ENCODE measurements around the gene CEP120. TPM values are rescaled to one million over a fixed set of nuclear protein-coding genes. Genes with fewer than 3 reads are reported as not detected.
"Not testable (repeated sequence)": the region's sequence is repeated elsewhere in the genome, so short reads cannot be mapped to it uniquely, and the experiment has no call there.

The CEP120 gene
- total RNA-seq, 1 experiment from 2014 or later, result 27.1 TPM

DNA sequence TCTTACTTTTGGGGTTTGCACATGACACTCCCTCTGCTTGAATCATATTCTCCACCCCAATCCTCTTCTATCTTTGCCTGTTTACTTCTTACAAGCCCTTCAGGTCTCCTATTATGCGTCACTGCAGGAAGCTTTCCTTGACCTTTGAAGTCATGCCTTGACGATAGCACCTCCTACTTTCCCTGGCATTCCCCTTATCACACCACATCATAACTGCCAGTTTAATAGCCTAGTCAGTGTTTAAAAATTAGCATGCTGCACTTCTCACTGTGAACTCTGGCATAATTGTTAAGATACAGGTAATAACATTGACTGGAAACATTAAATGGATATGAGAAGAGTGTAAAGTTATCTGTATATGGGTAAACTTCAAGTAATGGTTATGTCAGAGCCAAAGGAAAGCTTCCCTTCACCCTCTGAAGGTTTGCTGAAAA lies 37.1 kb upstream of the CEP120 start:
- CTCF ChIA-PET, result interaction anchor here (1.6 kb wide), 1 partner anchor 37 kb away, joined by 5 read pairs; the partner anchor contains the start of gene CEP120
- Mint-ChIP-seq H3K36me3 (ENCODE audit: insufficient read depth, unreplicated experiment) (peaks cover 5% of the 10 kb centered on the region), H3K27ac (ENCODE audit: unreplicated experiment) (peak overlapping the region; percentile 57), H3K4me3 (ENCODE audit: low read depth, unreplicated experiment) (no peak overlapping the region), H3K27me3 (ENCODE audit: unreplicated experiment) (no peaks in the 10 kb centered on the region), H3K9me3 (ENCODE audit: low read depth, unreplicated experiment) (no peaks in the 10 kb centered on the region), H3K4me1 (ENCODE audit: low read depth, unreplicated experiment) (peaks cover 22% of the 10 kb centered on the region)
- DNase-seq, result peak; percentile 64
- TF ChIP-seq, protein P1, sequence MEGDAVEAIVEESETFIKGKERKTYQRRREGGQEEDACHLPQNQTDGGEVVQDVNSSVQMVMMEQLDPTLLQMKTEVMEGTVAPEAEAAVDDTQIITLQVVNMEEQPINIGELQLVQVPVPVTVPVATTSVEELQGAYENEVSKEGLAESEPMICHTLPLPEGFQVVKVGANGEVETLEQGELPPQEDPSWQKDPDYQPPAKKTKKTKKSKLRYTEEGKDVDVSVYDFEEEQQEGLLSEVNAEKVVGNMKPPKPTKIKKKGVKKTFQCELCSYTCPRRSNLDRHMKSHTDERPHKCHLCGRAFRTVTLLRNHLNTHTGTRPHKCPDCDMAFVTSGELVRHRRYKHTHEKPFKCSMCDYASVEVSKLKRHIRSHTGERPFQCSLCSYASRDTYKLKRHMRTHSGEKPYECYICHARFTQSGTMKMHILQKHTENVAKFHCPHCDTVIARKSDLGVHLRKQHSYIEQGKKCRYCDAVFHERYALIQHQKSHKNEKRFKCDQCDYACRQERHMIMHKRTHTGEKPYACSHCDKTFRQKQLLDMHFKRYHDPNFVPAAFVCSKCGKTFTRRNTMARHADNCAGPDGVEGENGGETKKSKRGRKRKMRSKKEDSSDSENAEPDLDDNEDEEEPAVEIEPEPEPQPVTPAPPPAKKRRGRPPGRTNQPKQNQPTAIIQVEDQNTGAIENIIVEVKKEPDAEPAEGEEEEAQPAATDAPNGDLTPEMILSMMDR (IDR thresholded peaks at IDR 0.05; ENCODE audit: unreplicated experiment), result no peak
- no TSS peak for BruUV-seq (replicated peaks)
- intact Hi-C loops (cut with micrococcal nuclease; ENCODE audit: unreplicated experiment), result no loop called here

DNA sequence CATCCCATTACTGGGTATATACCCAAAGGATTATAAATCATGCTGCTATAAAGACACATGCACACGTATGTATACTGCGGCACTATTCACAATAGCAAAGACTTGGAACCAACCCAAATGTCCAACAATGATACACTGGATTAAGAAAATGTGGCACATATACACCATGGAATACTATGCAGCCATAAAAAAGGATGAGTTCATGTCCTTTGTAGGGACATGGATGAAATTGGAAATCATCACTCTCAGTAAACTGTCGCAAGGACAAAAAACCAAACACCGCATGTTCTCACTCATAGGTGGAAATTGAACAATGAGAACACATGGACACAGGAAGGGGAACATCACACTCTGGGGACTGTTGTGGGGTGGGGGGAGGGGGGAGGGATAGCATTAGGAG lies 35.8 kb upstream of the CEP120 start:
- CTCF ChIA-PET; intact Hi-C loops (cut with micrococcal nuclease; ENCODE audit: unreplicated experiment); H3K4me3 Mint-ChIP-seq (ENCODE audit: low read depth, unreplicated experiment); BruUV-seq (replicated peaks); H3K36me3 Mint-ChIP-seq (ENCODE audit: insufficient read depth, unreplicated experiment); H3K9me3 Mint-ChIP-seq (ENCODE audit: low read depth, unreplicated experiment); H3K27me3 Mint-ChIP-seq (ENCODE audit: unreplicated experiment); DNase-seq; H3K27ac Mint-ChIP-seq (ENCODE audit: unreplicated experiment): not testable (repeated sequence)
- H3K4me1 Mint-ChIP-seq (ENCODE audit: low read depth, unreplicated experiment), result peaks cover 22% of the 10 kb centered on the region

DNA sequence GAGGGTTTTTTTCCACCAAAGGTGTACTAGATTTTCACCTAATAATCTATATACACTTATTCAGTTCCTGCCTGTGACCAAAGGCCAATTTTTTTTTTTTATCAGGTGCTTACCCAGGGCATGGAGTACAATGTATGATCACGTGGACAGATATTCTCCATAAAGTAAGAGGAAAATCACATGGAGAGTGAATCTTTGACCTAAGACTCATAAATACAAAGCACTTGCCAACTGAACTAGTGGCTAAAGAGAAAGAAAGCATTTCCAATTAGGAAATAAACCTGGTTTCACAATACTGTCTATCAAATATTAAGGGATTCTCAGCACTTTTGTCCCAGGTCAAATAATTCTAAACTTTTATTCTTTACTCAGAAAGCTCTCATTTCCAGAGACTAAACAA lies 33.0 kb upstream of the CEP120 start:
- Mint-ChIP-seq H3K27me3 (ENCODE audit: unreplicated experiment) (no peaks in the 10 kb centered on the region), H3K27ac (ENCODE audit: unreplicated experiment) (no peak overlapping the region), H3K9me3 (ENCODE audit: low read depth, unreplicated experiment) (no peaks in the 10 kb centered on the region), H3K4me3 (ENCODE audit: low read depth, unreplicated experiment) (no peak overlapping the region), H3K4me1 (ENCODE audit: low read depth, unreplicated experiment) (peaks cover 14% of the 10 kb centered on the region), H3K36me3 (ENCODE audit: insufficient read depth, unreplicated experiment) (peaks cover 5% of the 10 kb centered on the region)
- CTCF ChIA-PET, result no interaction called here
- TF ChIP-seq, protein P1 (IDR thresholded peaks at IDR 0.05; ENCODE audit: unreplicated experiment), result no peak
- DNase-seq, result no peak
- intact Hi-C loops (cut with micrococcal nuclease; ENCODE audit: unreplicated experiment), result no loop called here
- no TSS peak for BruUV-seq (replicated peaks)

DNA sequence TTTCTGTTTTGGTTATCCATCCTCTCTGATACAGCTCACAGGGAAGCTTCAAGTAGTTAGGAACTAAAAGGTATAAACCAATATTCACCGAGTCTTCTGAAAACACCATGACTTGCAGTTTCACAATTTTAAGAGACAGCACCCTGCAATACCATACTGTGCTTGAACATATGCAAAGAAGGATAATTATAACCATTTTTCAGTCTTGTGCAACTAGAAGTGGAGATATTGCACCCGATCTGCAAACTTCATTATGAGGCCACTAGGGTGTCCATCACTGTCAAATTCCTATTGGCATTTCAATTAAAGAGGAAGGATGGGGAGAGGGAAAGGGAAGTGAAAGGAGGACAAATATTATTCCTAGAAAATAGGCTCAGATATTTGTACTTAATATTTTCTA lies 32.4 kb upstream of the CEP120 start:
- no peak overlapping the region for H3K27ac Mint-ChIP-seq (ENCODE audit: unreplicated experiment)
- H3K27me3 Mint-ChIP-seq (ENCODE audit: unreplicated experiment), result no peaks in the 10 kb centered on the region
- H3K4me3 Mint-ChIP-seq (ENCODE audit: low read depth, unreplicated experiment), result no peak overlapping the region
- BruUV-seq (replicated peaks), result no TSS peak
- no peak for DNase-seq
- intact Hi-C loops (cut with micrococcal nuclease; ENCODE audit: unreplicated experiment), result no loop called here
- TF ChIP-seq, protein P1 (IDR thresholded peaks at IDR 0.05; ENCODE audit: unreplicated experiment), result no peak
- peaks cover 10% of the 10 kb centered on the region for H3K4me1 Mint-ChIP-seq (ENCODE audit: low read depth, unreplicated experiment)
- CTCF ChIA-PET, result no interaction called here
- H3K9me3 Mint-ChIP-seq (ENCODE audit: low read depth, unreplicated experiment), result no peaks in the 10 kb centered on the region
- H3K36me3 Mint-ChIP-seq (ENCODE audit: insufficient read depth, unreplicated experiment), result peaks cover 5% of the 10 kb centered on the region

DNA sequence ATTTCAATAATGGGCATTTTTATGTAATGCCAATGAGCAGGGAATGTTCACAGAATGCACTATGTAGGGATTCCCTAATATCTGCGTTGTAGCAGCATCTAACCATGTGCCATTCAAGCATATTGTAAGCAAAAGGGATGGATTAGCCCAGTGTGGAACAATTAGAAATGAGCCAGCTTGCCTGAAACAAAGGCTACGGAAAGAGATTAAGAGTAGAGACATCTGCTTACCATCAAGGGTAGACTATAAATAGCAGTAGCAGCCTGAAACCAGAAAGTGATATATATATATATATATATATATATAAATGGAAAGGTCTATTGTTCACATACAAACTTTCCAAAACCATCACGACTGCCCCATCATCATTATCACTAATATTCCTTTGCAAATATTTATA lies 31.9 kb upstream of the CEP120 start:
- CTCF ChIA-PET, result no interaction called here
- no peak overlapping the region for H3K4me3 Mint-ChIP-seq (ENCODE audit: low read depth, unreplicated experiment)
- TF ChIP-seq, protein P1 (IDR thresholded peaks at IDR 0.05; ENCODE audit: unreplicated experiment), result no peak
- BruUV-seq (replicated peaks), result no TSS peak
- no peak overlapping the region for H3K27ac Mint-ChIP-seq (ENCODE audit: unreplicated experiment)
- H3K9me3 Mint-ChIP-seq (ENCODE audit: low read depth, unreplicated experiment), result no peaks in the 10 kb centered on the region
- DNase-seq, result no peak
- H3K4me1 Mint-ChIP-seq (ENCODE audit: low read depth, unreplicated experiment), result peaks cover 4% of the 10 kb centered on the region
- intact Hi-C loops (cut with micrococcal nuclease; ENCODE audit: unreplicated experiment), result no loop called here
- no peaks in the 10 kb centered on the region for H3K27me3 Mint-ChIP-seq (ENCODE audit: unreplicated experiment)
- peaks cover 2% of the 10 kb centered on the region for H3K36me3 Mint-ChIP-seq (ENCODE audit: insufficient read depth, unreplicated experiment)
